HUES48 (cell line): ENCODE data around the gene SCN4A.
"Not testable (repeated sequence)": the region's sequence is repeated elsewhere in the genome, so short reads cannot be mapped to it uniquely, and the experiment has no call there.

ENCODE experiments used
- H3K27ac ChIP-seq: one replicate; pipeline ENCODE4 v1.7.0; 2013; ENCODE audit warnings: low read depth, low read length, inconsistent platforms
- H3K27me3 ChIP-seq: 2 replicates; pipeline ENCODE4 v1.6.1; 2013; ENCODE audit warnings: mild to moderate bottlenecking, low read length; ENCODE audit not compliant: control insufficient read depth, insufficient read depth
- H3K36me3 ChIP-seq: 2 replicates; pipeline ENCODE4 v1.6.1; 2013; ENCODE audit warnings: low read length; ENCODE audit not compliant: control insufficient read depth, insufficient read depth
- H3K4me1 ChIP-seq: 2 replicates; pipeline ENCODE4 v1.6.1; 2013; ENCODE audit warnings: mild to moderate bottlenecking, low read length; ENCODE audit not compliant: control insufficient read depth, insufficient read depth
- H3K4me3 ChIP-seq: 2 replicates; pipeline ENCODE4 v1.5.1; 2013; ENCODE audit warnings: mild to moderate bottlenecking, low read depth, low read length
- H3K9ac ChIP-seq: 2 replicates; pipeline ENCODE4 v1.6.1; 2013; ENCODE audit warnings: mild to moderate bottlenecking, low read depth, low read length, moderate library complexity
- H3K9me3 ChIP-seq: 2 replicates; pipeline ENCODE4 v1.6.1; 2013; ENCODE audit warnings: low read length; ENCODE audit not compliant: control insufficient read depth, insufficient read depth

Gene SCN4A

DNA sequence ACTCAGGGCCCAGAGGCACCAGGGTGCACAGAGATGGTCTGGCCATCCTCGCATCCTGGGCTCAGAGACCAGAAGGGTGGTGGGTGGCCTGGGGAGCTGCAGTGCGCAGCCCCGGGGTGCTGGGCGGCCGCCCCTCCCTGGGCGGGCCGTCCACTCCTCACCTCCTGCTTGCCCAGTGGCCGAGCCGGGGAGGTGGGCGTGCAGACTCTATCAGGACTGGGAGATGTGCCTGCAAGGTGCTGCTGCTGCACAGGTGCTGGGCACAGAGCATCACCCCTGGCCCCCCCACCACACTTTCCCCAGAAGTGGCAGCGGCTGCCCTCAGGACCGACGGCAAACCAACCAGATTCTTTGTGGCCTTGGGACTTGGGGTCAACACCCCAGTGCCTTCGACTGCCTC lies at the start of gene SCN4A:
TSS of gene SCN4A (minus strand) at position 123 of the 400 bp plus-strand sequence. CDS start at position 46, 77 bp downstream.
- Histone ChIP-seq H3K9ac (no peak within 1 kb of the TSS), H3K4me3 (no peak within 1 kb of the TSS), H3K27ac (no peak within 1 kb of the TSS)

DNA sequence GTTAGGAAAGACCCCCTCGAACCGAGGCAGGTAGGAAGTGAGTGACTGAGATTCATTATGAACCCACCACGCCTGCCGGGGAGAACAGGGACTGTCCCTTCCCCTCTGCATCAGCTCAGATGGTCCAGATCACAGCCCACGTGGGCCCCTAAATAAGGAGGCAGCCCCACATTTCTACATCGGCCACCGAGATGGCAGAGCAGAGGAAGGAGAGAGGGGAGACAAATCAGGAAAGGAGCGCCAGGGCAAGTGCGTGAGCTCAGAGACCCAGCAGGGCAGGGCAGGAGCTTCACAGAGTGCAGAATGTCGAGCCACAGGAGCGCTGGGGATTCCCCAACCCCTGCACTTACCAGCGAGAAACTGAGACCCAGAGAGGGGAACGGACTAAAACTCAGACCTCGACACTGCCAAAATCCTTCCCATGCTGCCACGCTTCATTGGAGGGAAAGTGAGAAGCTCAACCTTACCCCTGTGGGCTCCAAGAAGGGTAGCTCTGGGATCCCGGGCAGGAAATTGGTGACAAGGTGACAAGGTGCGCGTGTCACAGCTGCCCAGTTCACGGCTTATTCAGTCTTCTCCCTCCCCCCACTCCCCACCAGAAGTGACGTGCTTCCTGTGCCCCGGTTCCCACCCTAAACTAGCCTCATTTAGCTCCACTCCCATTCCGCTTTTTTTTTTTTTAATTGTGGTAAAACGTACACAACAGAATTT lies 47.5 kb upstream of the SCN4A start, which contains the start of gene ICAM2:
TSS of gene ICAM2 (minus strand) at position 578 of the 711 bp plus-strand sequence. CDS start 13,942 bp downstream, outside the sequence.
- Histone ChIP-seq H3K27me3 (no peaks in the 10 kb centered on the region), H3K4me1 (no peaks in the 10 kb centered on the region), H3K36me3 (no peaks in the 10 kb centered on the region), H3K9ac (no peak within 1 kb of the TSS), H3K4me3 (no peak within 1 kb of the TSS), H3K9me3 (no peaks in the 10 kb centered on the region), H3K27ac (no peak within 1 kb of the TSS)

More for the DNA sequence above, at the start of gene SCN4A:
- H3K4me1 ChIP-seq = no peaks in the 10 kb centered on the region
- no peaks in the 10 kb centered on the region for H3K36me3 ChIP-seq
- H3K27me3 ChIP-seq = no peaks in the 10 kb centered on the region
- H3K9me3 ChIP-seq = no peaks in the 10 kb centered on the region

DNA sequence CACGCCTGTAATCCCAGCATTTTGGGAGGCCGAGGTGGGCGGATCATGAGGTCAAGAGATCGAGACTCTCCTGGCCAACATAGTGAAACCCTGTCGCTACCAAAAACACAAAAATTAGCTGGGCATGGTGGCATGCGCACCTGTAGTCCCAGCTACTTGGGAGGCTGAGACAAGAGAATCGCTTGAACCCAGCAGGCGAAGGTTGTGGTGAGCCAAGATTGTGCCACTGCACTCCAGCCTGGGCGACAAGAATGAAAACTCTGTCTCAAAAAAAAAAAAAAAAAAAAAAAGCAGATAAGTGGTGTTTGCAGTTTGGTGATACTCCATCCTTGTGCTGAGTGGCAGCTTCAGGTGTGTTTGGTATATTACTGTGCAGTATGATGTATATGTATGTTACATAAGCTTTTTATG lies 46.8 kb upstream of the SCN4A start:
- H3K9ac ChIP-seq, H3K36me3 ChIP-seq, H3K9me3 ChIP-seq, H3K27ac ChIP-seq, H3K4me3 ChIP-seq, H3K4me1 ChIP-seq, H3K27me3 ChIP-seq: not testable (repeated sequence)

DNA sequence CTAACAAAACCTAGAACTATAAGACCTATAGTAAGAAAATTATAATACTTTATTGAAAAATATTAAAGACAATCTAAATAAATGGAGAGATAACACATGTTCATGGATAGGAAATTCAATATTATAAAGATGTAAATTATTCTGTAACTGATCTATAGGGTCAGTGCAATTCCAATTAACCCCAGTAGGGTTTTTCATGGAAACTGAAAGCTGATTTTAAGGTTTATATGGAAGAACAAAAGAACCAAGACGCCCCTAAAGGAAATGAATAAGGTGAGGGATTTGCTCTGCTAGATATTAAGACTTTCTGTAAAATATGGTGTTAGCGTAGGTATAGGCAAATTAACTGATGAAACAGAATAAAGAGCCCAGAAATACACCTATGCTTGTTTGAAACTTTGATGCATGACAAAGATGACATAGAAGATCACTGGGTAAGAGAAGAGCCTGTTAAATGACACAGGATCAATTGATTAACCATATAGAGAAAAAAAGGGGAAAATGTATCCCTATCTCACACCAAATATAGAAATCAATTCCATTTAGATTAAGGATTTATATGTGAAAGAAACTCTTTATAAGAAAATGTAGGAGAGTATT lies 44.8 kb upstream of the SCN4A start:
- Histone ChIP-seq H3K27me3 (no peaks in the 10 kb centered on the region), H3K27ac (no peak overlapping the region), H3K4me1 (no peaks in the 10 kb centered on the region), H3K9ac (no peak overlapping the region), H3K9me3 (no peaks in the 10 kb centered on the region), H3K4me3 (no peak overlapping the region), H3K36me3 (no peaks in the 10 kb centered on the region)

DNA sequence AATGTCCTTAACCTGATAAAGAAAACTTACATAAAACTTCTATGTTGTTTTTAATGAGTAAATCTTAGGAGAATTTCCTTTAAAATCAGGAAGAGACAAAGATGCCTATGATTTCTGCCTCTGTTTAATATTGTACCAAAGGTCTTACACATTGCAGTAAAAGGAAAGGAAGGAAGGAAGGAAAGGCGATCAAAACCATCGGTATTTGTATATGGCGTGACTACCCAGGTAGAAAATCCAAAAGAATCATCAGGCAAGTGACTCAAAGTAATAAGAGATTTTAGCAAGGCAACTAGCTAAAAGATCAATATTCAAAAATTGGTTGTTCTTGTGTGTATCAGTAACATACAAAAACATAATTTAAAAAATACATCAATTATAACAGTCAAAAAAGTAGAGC lies 44.3 kb upstream of the SCN4A start:
- Histone ChIP-seq H3K36me3 (no peaks in the 10 kb centered on the region), H3K27ac (no peak overlapping the region), H3K4me1 (no peaks in the 10 kb centered on the region), H3K27me3 (no peaks in the 10 kb centered on the region), H3K9ac (no peak overlapping the region), H3K9me3 (no peaks in the 10 kb centered on the region), H3K4me3 (no peak overlapping the region)

DNA sequence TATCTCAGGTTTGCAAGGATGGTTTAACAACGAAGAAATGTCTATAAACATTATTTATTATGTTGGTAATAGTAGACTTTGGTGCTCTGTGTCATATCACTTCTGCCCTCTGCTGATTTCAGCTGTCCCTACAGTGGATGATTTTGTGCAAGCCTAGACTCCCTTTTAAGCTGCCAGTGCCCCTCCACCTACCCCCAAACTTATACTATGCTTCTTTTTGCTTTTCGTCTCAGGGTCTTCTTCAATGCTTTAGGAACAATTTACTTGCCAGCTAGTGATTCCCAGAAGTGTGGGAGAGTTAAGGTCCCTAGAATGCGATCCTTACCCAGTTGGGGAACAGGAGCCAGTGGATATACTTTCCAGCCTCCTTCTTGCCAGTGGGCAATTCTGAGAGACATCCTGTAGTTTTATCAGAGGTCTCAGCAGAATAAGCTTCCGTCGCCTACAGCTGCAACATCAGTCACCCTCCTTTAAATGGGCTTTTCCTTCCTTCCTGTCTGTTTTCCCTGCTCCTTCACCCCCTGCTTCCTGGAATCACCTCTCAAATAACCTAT lies 43.6 kb upstream of the SCN4A start:
- Histone ChIP-seq H3K9ac (no peak overlapping the region), H3K9me3 (no peaks in the 10 kb centered on the region), H3K27me3 (no peaks in the 10 kb centered on the region), H3K36me3 (no peaks in the 10 kb centered on the region), H3K4me1 (no peaks in the 10 kb centered on the region), H3K4me3 (no peak overlapping the region), H3K27ac (no peak overlapping the region)

DNA sequence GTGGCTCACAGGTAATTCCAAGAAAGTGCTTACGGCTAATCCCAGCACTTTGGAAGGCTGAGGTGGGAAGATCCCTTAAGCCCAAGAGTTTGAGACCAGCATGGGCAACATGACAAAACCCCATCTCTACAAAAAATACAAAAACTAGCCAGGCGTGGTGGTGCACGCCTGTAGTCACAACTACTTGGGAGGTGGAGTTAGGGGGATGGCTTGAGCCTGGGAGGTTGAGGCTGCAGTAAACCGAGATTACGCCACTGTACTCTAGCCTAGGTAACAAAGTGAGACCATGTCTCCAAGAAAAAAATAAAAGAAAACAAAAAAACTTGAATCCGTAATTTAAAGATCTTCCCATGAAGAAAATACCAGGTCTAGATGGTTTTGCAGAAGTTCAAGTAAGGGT lies 42.7 kb upstream of the SCN4A start:
- Histone ChIP-seq H3K9ac (no peak overlapping the region), H3K9me3 (no peaks in the 10 kb centered on the region), H3K27ac (no peak overlapping the region), H3K36me3 (no peaks in the 10 kb centered on the region), H3K27me3 (no peaks in the 10 kb centered on the region), H3K4me3 (no peak overlapping the region), H3K4me1 (no peaks in the 10 kb centered on the region)

DNA sequence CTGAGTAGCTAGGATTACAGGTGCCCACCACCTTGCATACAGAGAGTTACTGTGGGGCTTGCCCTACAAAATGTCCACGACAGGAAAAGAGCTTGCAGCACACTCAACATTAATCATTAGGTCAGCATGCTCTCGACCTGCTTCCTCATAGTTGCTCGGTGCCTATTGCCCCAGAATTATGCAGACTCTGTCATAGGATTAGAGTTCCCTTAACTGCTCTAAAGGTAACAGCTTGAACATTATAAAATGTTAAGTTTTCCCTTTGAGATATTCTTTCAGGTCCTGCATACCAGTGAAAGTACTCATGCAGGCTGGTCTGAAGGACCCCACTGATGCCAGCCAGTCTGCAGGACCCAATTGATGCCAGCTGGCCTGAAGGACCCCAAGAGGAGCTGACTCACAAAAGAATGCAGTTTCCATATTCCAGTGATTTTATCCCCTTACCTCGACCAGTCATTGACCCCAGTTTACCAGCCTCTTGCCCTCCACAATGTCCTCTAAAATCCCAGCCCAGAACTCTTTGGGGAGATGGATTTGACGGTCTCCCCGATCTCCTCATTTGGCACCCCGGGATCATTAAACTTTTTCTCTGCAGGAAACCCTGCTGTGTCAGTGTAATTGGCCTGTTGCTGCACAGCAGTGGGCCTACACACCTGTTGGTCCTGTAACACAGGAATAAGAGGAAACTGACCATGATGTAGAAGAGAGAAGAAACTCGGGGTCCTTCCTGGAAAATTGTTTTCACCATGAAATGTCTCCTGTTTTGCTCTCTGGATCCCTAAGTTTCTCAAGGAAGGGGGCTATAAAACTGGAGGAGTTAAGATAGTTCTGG lies 37.1 kb upstream of the SCN4A start:
- no peaks in the 10 kb centered on the region for H3K36me3 ChIP-seq
- H3K27me3 ChIP-seq = no peaks in the 10 kb centered on the region
- H3K9ac ChIP-seq = no peak overlapping the region
- H3K9me3 ChIP-seq = no peaks in the 10 kb centered on the region
- no peak overlapping the region for H3K4me3 ChIP-seq
- H3K27ac ChIP-seq = no peak overlapping the region
- H3K4me1 ChIP-seq = no peaks in the 10 kb centered on the region

DNA sequence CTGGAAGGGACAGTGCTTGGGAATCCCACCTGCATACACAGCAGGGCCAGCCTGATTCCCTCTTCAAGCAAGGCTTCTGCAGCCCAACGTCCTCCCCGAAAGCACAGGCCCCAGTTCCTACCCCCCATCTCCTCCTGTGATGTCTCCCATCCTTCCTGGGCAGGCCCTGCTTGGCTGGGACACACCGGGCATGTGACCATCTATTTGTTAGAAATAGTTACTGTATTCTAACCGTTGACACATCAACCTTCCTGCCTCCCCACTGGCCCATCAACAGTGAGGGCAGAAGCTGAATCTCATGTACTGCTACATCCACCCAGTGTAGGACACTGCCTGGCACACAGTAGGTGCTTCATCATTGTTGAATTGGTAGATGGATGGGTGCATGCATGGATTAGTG lies 36.1 kb upstream of the SCN4A start:
- Histone ChIP-seq H3K4me3 (no peak overlapping the region), H3K9ac (no peak overlapping the region), H3K27me3 (no peaks in the 10 kb centered on the region), H3K27ac (no peak overlapping the region), H3K36me3 (no peaks in the 10 kb centered on the region), H3K4me1 (no peaks in the 10 kb centered on the region), H3K9me3 (no peaks in the 10 kb centered on the region)

DNA sequence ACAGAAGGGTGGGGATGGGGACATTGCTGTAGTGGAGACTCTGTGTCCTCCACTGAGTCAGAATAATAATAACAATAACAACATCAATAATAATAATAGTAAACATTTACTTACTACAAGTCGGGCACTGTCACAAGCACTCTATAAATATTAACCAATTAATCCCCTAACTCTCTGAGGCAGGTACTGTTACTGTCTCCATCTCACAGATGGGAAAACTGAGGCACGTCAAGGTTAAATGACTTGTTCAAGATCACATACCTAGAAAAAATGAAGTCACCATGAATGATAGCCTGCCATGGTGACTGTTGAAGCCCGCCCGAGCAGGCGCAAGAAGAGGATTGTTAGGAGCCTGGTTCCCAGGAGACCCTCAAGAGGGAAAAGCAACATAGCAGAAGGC lies 35.6 kb upstream of the SCN4A start:
- no peak overlapping the region for H3K27ac ChIP-seq
- H3K4me1 ChIP-seq = no peaks in the 10 kb centered on the region
- H3K36me3 ChIP-seq = no peaks in the 10 kb centered on the region
- no peak overlapping the region for H3K9ac ChIP-seq
- no peaks in the 10 kb centered on the region for H3K27me3 ChIP-seq
- no peaks in the 10 kb centered on the region for H3K9me3 ChIP-seq
- H3K4me3 ChIP-seq = no peak overlapping the region
